Small intestine (tissue), 7 donors: ENCODE results near the gene HES2. TPM values are rescaled to one million over a fixed set of nuclear protein-coding genes. Genes with fewer than 3 reads are reported as not detected.

Experiments
- DNase-seq, 2 donors: peaks; one replicate each; pipeline versions ENCODE4 v3.0.0 to v3.0.0-alpha.2; 2013
- FAIRE-seq: peaks from 2 replicates; lab custom pipeline; 2012; peaks lifted over from hg19 to GRCh38; lab: Jason Lieb, UNC
- H3K27ac ChIP-seq, 3 donors: one replicate each; pipeline ENCODE4 v1.5.1; 2013; ENCODE audit warnings: low read length in 2 of 3, mild to moderate bottlenecking in 2 of 3, control low read depth in 1 of 3, inconsistent platforms in 1 of 3, low read depth in 1 of 3, moderate library complexity in 1 of 3
- H3K27me3 ChIP-seq, 3 donors: one replicate each; pipeline ENCODE4 v1.6.1; 2013; ENCODE audit warnings: low read length in 3 of 3, inconsistent platforms in 1 of 3; ENCODE audit not compliant: control insufficient read depth in 3 of 3, insufficient read depth in 3 of 3
- H3K36me3 ChIP-seq, 3 donors: one replicate each; pipeline ENCODE4 v1.6.1; 2013; ENCODE audit warnings: low read length in 3 of 3, inconsistent platforms in 1 of 3, low read depth in 1 of 3, mild to moderate bottlenecking in 1 of 3, moderate library complexity in 1 of 3; ENCODE audit not compliant: control insufficient read depth in 3 of 3, insufficient read depth in 2 of 3
- H3K4me1 ChIP-seq, 3 donors: one replicate each; pipeline ENCODE4 v1.6.1; 2013; ENCODE audit warnings: low read length in 2 of 3, inconsistent platforms in 1 of 3, low read depth in 1 of 3, mild to moderate bottlenecking in 1 of 3, moderate library complexity in 1 of 3; ENCODE audit not compliant: control insufficient read depth in 3 of 3, insufficient read depth in 2 of 3
- H3K4me3 ChIP-seq, 3 donors: one replicate each; pipeline ENCODE4 v1.5.1; 2013; ENCODE audit warnings: low read length in 3 of 3, control low read depth in 1 of 3, inconsistent platforms in 1 of 3, low read depth in 1 of 3, mild to moderate bottlenecking in 1 of 3, moderate library complexity in 1 of 3
- H3K9me3 ChIP-seq, 2 donors: one replicate each; pipeline ENCODE4 v1.6.1; 2013; ENCODE audit warnings: low read depth in 1 of 2, low read length in 1 of 2; ENCODE audit not compliant: control insufficient read depth in 2 of 2, insufficient read depth in 1 of 2
- WGBS, 3 donors: extraction: QIAGEN DNeasy Blood & Tissue Kit; methylation state at CpG; one replicate each; pipeline ENCODE4 v1.1.7; 2013; 5-methylcytosine and 5-hydroxymethylcytosine counted together
- polyA plus RNA-seq, 4 donors: library from polyadenylated mRNA; stranded (reverse) in 3 of 4; unstranded in 1 of 4; fragments of 200-250 nt in 3 of 4; fragments of 120-200 nt in 1 of 4; gene quantifications; one replicate each; pipeline versions ENCODE4 v1.2.1 to v1.2.3, GENCODE V29; 2013
- donor health status: healthy with polysubstance abuse.
- donor health status: control.
- donor health status: control.
- donor health status: Bipolar disorder and iron deficiency.
- donor health status: healthy.

HES2 gene
- polyA plus RNA-seq, 4 donors: 0.55 to 2.2 (median 1.6) TPM

DNA sequence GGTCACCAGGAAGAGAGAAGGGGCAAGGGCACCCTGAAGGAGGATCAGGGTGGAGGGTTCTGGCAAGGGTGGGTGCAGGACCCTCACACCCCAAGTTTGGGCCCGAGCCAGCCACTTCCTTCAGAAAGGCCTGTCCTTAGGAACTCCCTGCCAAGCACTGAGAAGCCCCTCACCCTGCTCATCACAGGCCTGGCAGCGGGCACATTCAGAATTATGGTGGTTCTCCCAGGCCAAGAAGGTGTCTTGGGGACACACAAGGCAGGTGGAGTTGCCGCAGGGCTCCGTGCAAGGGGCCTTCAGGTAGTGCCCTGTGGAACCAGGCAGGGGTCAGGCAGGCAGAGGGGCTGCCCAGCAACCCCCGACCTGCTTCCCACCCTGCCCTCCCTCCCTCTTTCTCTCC is 45.2 kb upstream of the HES2 start:
- FAIRE-seq (no peak), DNase-seq (no peak)
- Histone ChIP-seq H3K9me3 (no peaks in the 10 kb centered on the region), H3K4me3 (peak overlapping the region; percentile 37 to 49 (median 49)), H3K27me3 (peaks cover 0 to 2% (median under 1%) of the 10 kb centered on the region in 3 donors), H3K4me1 (peaks cover 0 to 39% (median 0%) of the 10 kb centered on the region in 3 donors), H3K36me3 (peaks cover 0 to 89% (median 6%) of the 10 kb centered on the region in 3 donors), H3K27ac (peak overlapping the region in 2 of 3 donors; percentile 28 to 71)
- WGBS, 3 donors: 58 to 68% (median 67%) methylated on average over 4 to 5 of the region's 5 CpGs

GRCh38 chr1:6464514-6464836 is 44.8 kb upstream of the HES2 start:
- peak; percentile 66 to 85 for DNase-seq
- peak overlapping the region in 1 of 3 donors; percentile 49 for H3K4me3 ChIP-seq
- WGBS, 3 donors: 34 to 72% (median 37%) methylated on average over 7 of the region's 7 CpGs

DNA sequence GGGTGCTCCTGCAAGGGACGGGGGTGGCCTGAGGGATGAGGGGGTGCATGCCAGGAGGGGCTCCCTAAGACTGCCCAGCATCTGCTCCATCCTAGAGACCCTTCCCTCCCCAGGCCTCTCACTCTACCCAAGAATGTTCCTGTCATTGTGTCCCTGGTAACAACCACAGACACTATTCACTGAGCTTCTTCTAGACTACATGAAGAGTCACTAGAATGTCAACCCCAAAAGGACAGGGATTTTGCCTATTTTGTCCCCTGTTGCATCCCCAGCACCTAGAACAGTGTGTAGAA is 43.3 kb upstream of the HES2 start:
- WGBS, 3 donors: 94 to 100% (median 100%) methylated on average over 1 of the region's 1 CpG
- Histone ChIP-seq H3K36me3 (peaks cover 3 to 84% (median 6%) of the 10 kb centered on the region in 3 donors), H3K27me3 (peaks cover 0 to 2% (median 2%) of the 10 kb centered on the region in 3 donors), H3K27ac (no peak overlapping the region), H3K9me3 (no peaks in the 10 kb centered on the region), H3K4me1 (peaks cover 0 to 40% (median 0%) of the 10 kb centered on the region in 3 donors), H3K4me3 (peak overlapping the region in 1 of 3 donors; percentile 11)
- DNase-seq (no peak), FAIRE-seq (no peak)

More at GRCh38 chr1:6464514-6464836, 44.8 kb upstream of the HES2 start:
- Histone ChIP-seq H3K27me3 (peaks cover 0 to 2% (median 2%) of the 10 kb centered on the region in 3 donors), H3K9me3 (no peaks in the 10 kb centered on the region), H3K36me3 (peaks cover 3 to 89% (median 6%) of the 10 kb centered on the region in 3 donors), H3K4me1 (peaks cover 0 to 41% (median 0%) of the 10 kb centered on the region in 3 donors), H3K27ac (peak overlapping the region in 1 of 3 donors; percentile 28)
- no peak for FAIRE-seq

GRCh38 chr1:6462412-6463119 is 42.8 kb upstream of the HES2 start:
- no peaks in the 10 kb centered on the region for H3K9me3 ChIP-seq
- H3K4me3 ChIP-seq: peak overlapping the region in 1 of 3 donors; percentile 11
- peaks cover 0 to 2% (median 2%) of the 10 kb centered on the region in 3 donors for H3K27me3 ChIP-seq
- no peak overlapping the region for H3K27ac ChIP-seq
- H3K36me3 ChIP-seq: peaks cover 3 to 79% (median 6%) of the 10 kb centered on the region in 3 donors
- FAIRE-seq (no peak), DNase-seq (no peak)
- 85 to 90% (median 88%) methylated on average over 13 of the region's 13 CpGs for WGBS, 3 donors
- H3K4me1 ChIP-seq: peaks cover 0 to 35% (median 0%) of the 10 kb centered on the region in 3 donors

- Histone ChIP-seq H3K9me3 (no peaks in the 10 kb centered on the region), H3K4me1 (peaks cover 0 to 27% (median 0%) of the 10 kb centered on the region in 3 donors), H3K27me3 (peaks cover 0 to 2% (median 2%) of the 10 kb centered on the region in 3 donors), H3K4me3 (no peak overlapping the region), H3K27ac (no peak overlapping the region), H3K36me3 (peaks cover 3 to 79% (median 6%) of the 10 kb centered on the region in 3 donors)
- FAIRE-seq: no peak
- no peak for DNase-seq
- 86 to 97% (median 92%) methylated on average over 47 to 48 of the region's 48 CpGs for WGBS, 3 donors
These were observed 42.1 kb upstream of the HES2 start for GRCh38 chr1:6461538-6462411.

GRCh38 chr1:6461051-6461530 is 41.4 kb upstream of the HES2 start:
- FAIRE-seq: no peak
- H3K36me3 ChIP-seq: peaks cover 3 to 85% (median 6%) of the 10 kb centered on the region in 3 donors
- peak overlapping the region in 1 of 3 donors; percentile 60 for H3K27ac ChIP-seq
- no peak for DNase-seq
- no peaks in the 10 kb centered on the region for H3K9me3 ChIP-seq
- H3K27me3 ChIP-seq: peaks cover 0 to 2% (median 2%) of the 10 kb centered on the region in 3 donors
- 75 to 88% (median 87%) methylated on average over 38 to 40 of the region's 40 CpGs for WGBS, 3 donors
- no peak overlapping the region for H3K4me3 ChIP-seq
- peaks cover 0 to 21% (median 0%) of the 10 kb centered on the region in 3 donors for H3K4me1 ChIP-seq

- no peak for DNase-seq
- Histone ChIP-seq H3K36me3 (peaks cover 3 to 87% (median 6%) of the 10 kb centered on the region in 3 donors), H3K27me3 (peaks cover 0 to 5% (median 1%) of the 10 kb centered on the region in 3 donors), H3K27ac (peak overlapping the region in 1 of 3 donors; percentile 77), H3K4me1 (peaks cover 0 to 16% (median 0%) of the 10 kb centered on the region in 3 donors), H3K9me3 (no peaks in the 10 kb centered on the region), H3K4me3 (peak overlapping the region in 1 of 3 donors; percentile 24)
- WGBS, 3 donors: 37 to 73% (median 55%) methylated on average over 39 of the region's 39 CpGs
- FAIRE-seq: no peak
These were observed 40.8 kb upstream of the HES2 start for GRCh38 chr1:6460301-6461050.
